Fibroblast of lung (primary cell): ENCODE measurements around the gene HMOX1.

Experiments
- EZH2 ChIP-seq: IDR thresholded peaks from 2 replicates; pipeline ENCODE4 v1.5.1; 2012; ENCODE audit warnings: low read length, control low read depth, mild to moderate bottlenecking; ENCODE audit errors: missing control alignments
- TF ChIP-seq, protein P1 (sequence below), 2 donors: IDR thresholded peaks in 1 of 2; conservative IDR thresholded peaks in 1 of 2; 1 replicate in 1 of 2; 2 replicates in 1 of 2; pipeline ENCODE4 v1.5.1; 2011 to 2012; ENCODE audit warnings: low read length in 2 of 2, control low read depth in 1 of 2, inconsistent platforms in 1 of 2, low read depth in 1 of 2, mild to moderate bottlenecking in 1 of 2

DNA sequence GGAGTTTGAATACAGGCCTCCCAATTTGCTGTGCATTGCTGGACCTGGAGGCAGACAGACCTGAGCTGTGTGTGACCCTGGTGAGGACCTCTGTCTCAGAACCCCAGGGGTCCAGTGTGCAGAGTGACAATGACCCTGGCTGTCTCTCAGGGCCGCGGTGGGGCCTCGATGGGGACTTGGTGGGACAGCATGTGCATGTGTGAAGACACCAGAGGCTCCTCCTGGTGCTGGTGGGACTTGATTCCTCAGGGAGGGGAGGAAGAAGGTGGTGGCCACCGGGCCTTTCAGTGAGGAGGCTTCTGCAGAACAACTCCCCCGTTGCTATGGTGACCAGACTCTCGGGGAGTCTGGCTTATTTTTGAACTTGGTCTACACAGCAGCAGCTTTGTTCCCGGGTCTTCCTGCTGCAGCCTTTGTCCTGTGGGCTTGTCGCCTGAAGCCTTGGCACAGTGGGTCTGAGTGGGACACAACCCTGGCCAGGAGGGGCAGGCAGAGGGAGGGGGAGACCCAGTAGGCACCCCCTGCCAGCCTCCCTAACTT is 54.4 kb downstream of the HMOX1 start:
- TF ChIP-seq, protein P1, sequence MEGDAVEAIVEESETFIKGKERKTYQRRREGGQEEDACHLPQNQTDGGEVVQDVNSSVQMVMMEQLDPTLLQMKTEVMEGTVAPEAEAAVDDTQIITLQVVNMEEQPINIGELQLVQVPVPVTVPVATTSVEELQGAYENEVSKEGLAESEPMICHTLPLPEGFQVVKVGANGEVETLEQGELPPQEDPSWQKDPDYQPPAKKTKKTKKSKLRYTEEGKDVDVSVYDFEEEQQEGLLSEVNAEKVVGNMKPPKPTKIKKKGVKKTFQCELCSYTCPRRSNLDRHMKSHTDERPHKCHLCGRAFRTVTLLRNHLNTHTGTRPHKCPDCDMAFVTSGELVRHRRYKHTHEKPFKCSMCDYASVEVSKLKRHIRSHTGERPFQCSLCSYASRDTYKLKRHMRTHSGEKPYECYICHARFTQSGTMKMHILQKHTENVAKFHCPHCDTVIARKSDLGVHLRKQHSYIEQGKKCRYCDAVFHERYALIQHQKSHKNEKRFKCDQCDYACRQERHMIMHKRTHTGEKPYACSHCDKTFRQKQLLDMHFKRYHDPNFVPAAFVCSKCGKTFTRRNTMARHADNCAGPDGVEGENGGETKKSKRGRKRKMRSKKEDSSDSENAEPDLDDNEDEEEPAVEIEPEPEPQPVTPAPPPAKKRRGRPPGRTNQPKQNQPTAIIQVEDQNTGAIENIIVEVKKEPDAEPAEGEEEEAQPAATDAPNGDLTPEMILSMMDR (conservative IDR thresholded peaks at IDR 0.05 in 1 of 2, IDR thresholded peaks at IDR 0.05 in 1 of 2; ENCODE audit: low read depth in 1 of 2, low read length in 2 of 2): no peak
- TF ChIP-seq EZH2: no peak
